ENCODE results near the gene CRHR2.
"Not testable (repeated sequence)": the region's sequence is repeated elsewhere in the genome, so short reads cannot be mapped to it uniquely, and the experiment has no call there.

GRCh38 chr7:30719434-30719833, 37.2 kb upstream of the CRHR2 start:
- not testable (repeated sequence) for TF ChIP-seq POLR2A (IDR thresholded peaks at IDR 0.05; ENCODE audit: low read depth, low read length); CTCF (conservative IDR thresholded peaks at IDR 0.05; ENCODE audit: low read depth, low read length); USF2 (IDR thresholded peaks at IDR 0.05; ENCODE audit: low read depth, low read length); NFE2L2 (IDR thresholded peaks at IDR 0.05; ENCODE audit: low read depth, low read length); CEBPB (IDR thresholded peaks at IDR 0.05; ENCODE audit: low read depth, low read length)
